HepG2 (cell line): Measurements from ENCODE around the gene ZBTB14. TPM values are rescaled to one million over a fixed set of nuclear protein-coding genes. Genes with fewer than 3 reads are reported as not detected.

Experiments
- AFF4 ChIP-seq: sonication (generic); formaldehyde crosslinking; IDR thresholded peaks from 2 replicates; pipeline ENCODE4 v1.4.0; 2020; ENCODE audit warnings: missing genetic modification reagents
- ESRRA ChIP-seq: sonication (generic); formaldehyde crosslinking; IDR thresholded peaks from 2 replicates; pipeline ENCODE4 v1.5.1; 2020; ENCODE audit warnings: mild to moderate bottlenecking, low read depth, missing genetic modification reagents
- FOSL2 ChIP-seq: sonication (generic); formaldehyde crosslinking; IDR thresholded peaks from 2 replicates; pipeline ENCODE4 v1.4.0; 2020; ENCODE audit warnings: missing genetic modification reagents
- GATAD1 ChIP-seq: IDR thresholded peaks from 2 replicates; pipeline ENCODE4 v1.6.1; 2016; ENCODE audit warnings: missing genetic modification reagents, missing compliant biosample characterization
- HNF4A ChIP-seq: sonication (generic); formaldehyde crosslinking; IDR thresholded peaks from 2 replicates; pipeline ENCODE4 v1.4.0; 2020; ENCODE audit warnings: missing genetic modification reagents
- MATR3 ChIP-seq: sonication (generic); formaldehyde crosslinking; IDR thresholded peaks from 2 replicates; pipeline ENCODE4 v1.4.0; 2020; ENCODE audit warnings: missing genetic modification reagents
- MBD4 ChIP-seq: IDR thresholded peaks from 2 replicates; pipeline ENCODE4 v1.6.1; 2012; ENCODE audit warnings: low read length, inconsistent platforms, borderline replicate concordance
- MED8 ChIP-seq: sonication (generic); formaldehyde crosslinking; IDR thresholded peaks from 2 replicates; pipeline ENCODE4 v1.8.1; 2023; ENCODE audit warnings: mild to moderate bottlenecking, missing genetic modification reagents; ENCODE audit not compliant: insufficient replicate concordance
- POLR2A ChIP-seq, 2 experiments: IDR thresholded peaks; 2 replicates each; pipeline ENCODE4 v1.6.1; 2011; ENCODE audit warnings: low read depth in 2 of 2, low read length in 2 of 2, mild to moderate bottlenecking in 1 of 2, moderate library complexity in 1 of 2; ENCODE audit not compliant: insufficient read depth in 1 of 2
- SIN3B ChIP-seq: fragments of 150-350 bp; IDR thresholded peaks from 2 replicates; pipeline ENCODE4 v1.6.1; 2014; ENCODE audit warnings: low read length
- THAP7 ChIP-seq: sonication (generic); formaldehyde crosslinking; IDR thresholded peaks from 2 replicates; pipeline ENCODE4 v1.8.1; 2023; ENCODE audit warnings: mild to moderate bottlenecking, missing genetic modification reagents
- ZNF234 ChIP-seq: sonication (generic); formaldehyde crosslinking; conservative IDR thresholded peaks from 2 replicates; pipeline ENCODE4 v1.5.1; 2020; ENCODE audit warnings: mild to moderate bottlenecking, missing genetic modification reagents
- ZNF644 ChIP-seq: IDR thresholded peaks from 2 replicates; pipeline ENCODE4 v1.6.1; 2016; ENCODE audit warnings: low read depth
- ZNF781 ChIP-seq: sonication (generic); formaldehyde crosslinking; IDR thresholded peaks from 2 replicates; pipeline ENCODE4 v1.5.1; 2020; ENCODE audit warnings: borderline replicate concordance, mild to moderate bottlenecking, missing genetic modification reagents; ENCODE audit errors: not compliant biosample characterization
- polyA plus RNA-seq, 8 experiments: library from polyadenylated mRNA; depleted of rRNA in 3 of 8; stranded (reverse) in 7 of 8; unstranded in 1 of 8; fragments of >200 nt; fragmentation: Illumina TruSeq in 4 of 8; extraction: Trizol in 4 of 8; gene quantifications; 2 replicates each; pipeline versions ENCODE4 v1.2.1 to v1.2.3, GENCODE V29; 2011 to 2016; ENCODE audit warnings: low read depth in 4 of 8, missing spikeins in 1 of 8, mixed read lengths in 1 of 8; ENCODE audit not compliant: insufficient read depth in 1 of 8
- total RNA-seq, 5 experiments: library from RNA; depleted of rRNA; stranded (reverse); fragments of >200 nt; fragmentation: Illumina TruSeq; extraction: Trizol; gene quantifications; 2 replicates each; pipeline ENCODE4 v1.2.3, GENCODE V29; 2016; ENCODE audit warnings: low read depth in 1 of 5
- TF ChIP-seq, protein P1 (sequence below): sonication (generic); formaldehyde crosslinking; IDR thresholded peaks from 2 replicates; pipeline ENCODE4 v1.4.0; 2020; ENCODE audit warnings: missing genetic modification reagents, borderline replicate concordance
- TF ChIP-seq, protein P2 (sequence below): sonication (generic); formaldehyde crosslinking; IDR thresholded peaks from 2 replicates; pipeline ENCODE4 v1.5.0; 2020; ENCODE audit warnings: mild to moderate bottlenecking, missing genetic modification reagents
- TF ChIP-seq, protein P3 (sequence below), 2 experiments: sonication (generic) in 1 of 2; formaldehyde crosslinking in 1 of 2; IDR thresholded peaks; 2 replicates each; pipeline versions ENCODE4 v1.4.0 to v1.6.1; 2018 to 2020; ENCODE audit warnings: missing genetic modification reagents in 2 of 2, borderline replicate concordance in 1 of 2, low read depth in 1 of 2, mild to moderate bottlenecking in 1 of 2, missing biosample characterization in 1 of 2
- TF ChIP-seq, protein P4 (sequence below): sonication (generic); formaldehyde crosslinking; IDR thresholded peaks from 2 replicates; pipeline ENCODE4 v1.5.1; 2020; ENCODE audit warnings: mild to moderate bottlenecking, moderate library complexity, missing genetic modification reagents

The ZBTB14 gene
- total and polyA plus RNA-seq, 2 of the 13 experiments (the other 11 are each of a cell fraction or from before 2014, with no cell fraction given): 8.0 to 14.4 TPM

DNA sequence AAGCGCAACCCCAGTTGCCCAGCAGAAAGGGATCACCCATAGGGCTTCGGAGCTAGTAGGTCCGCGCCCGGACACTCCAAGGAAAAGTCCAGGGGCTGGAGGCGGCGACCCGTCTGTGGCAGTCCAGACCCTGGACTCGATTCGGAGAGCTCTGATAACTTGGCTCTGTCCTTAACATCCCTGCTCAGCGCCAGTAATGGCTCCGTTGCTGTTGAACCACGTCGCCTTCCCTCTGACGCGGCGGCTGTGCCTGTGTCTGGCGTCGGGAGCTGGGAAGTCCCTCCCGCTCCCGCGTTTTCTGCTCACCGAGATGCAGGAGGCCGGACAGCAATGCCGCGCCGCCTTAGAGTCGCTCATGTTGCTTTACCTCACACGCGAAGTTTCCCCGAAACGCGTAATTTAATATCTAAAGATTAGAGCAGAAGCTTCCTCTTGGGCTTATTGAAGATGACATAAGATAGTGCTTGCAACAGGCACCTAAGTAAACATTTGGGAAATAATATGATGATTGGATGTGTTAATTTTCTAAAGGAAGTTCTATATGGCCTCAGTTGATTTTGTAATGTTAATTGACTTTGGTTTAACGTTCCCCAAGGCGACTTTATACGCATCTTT lies 1.3 kb upstream of the ZBTB14 start (continued):
- TF ChIP-seq AFF4 (CRISPR knock-in tag) (no peak), MED8 (peak; percentile 10), POLR2A (IDR thresholded peaks at IDR 0.05; ENCODE audit: insufficient read depth in 1 of 2, low read depth in 2 of 2, low read length in 2 of 2) (peak; percentile 22 to 35; a peak in 1 of 4 replicates), ZNF644 (CRISPR knock-in tag) (no peak), MBD4 (no peak), ZNF781 (CRISPR knock-in tag) (no peak), THAP7 (no peak), SIN3B (no peak), ESRRA (no peak), GATAD1 (CRISPR knock-in tag) (no peak), MATR3 (CRISPR knock-in tag) (no peak), FOSL2 (CRISPR knock-in tag) (no peak), ZNF234 (no peak), HNF4A (no peak)
- TF ChIP-seq, protein P1, sequence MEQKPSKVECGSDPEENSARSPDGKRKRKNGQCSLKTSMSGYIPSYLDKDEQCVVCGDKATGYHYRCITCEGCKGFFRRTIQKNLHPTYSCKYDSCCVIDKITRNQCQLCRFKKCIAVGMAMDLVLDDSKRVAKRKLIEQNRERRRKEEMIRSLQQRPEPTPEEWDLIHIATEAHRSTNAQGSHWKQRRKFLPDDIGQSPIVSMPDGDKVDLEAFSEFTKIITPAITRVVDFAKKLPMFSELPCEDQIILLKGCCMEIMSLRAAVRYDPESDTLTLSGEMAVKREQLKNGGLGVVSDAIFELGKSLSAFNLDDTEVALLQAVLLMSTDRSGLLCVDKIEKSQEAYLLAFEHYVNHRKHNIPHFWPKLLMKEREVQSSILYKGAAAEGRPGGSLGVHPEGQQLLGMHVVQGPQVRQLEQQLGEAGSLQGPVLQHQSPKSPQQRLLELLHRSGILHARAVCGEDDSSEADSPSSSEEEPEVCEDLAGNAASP (CRISPR knock-in tag): no peak
- TF ChIP-seq, protein P2, sequence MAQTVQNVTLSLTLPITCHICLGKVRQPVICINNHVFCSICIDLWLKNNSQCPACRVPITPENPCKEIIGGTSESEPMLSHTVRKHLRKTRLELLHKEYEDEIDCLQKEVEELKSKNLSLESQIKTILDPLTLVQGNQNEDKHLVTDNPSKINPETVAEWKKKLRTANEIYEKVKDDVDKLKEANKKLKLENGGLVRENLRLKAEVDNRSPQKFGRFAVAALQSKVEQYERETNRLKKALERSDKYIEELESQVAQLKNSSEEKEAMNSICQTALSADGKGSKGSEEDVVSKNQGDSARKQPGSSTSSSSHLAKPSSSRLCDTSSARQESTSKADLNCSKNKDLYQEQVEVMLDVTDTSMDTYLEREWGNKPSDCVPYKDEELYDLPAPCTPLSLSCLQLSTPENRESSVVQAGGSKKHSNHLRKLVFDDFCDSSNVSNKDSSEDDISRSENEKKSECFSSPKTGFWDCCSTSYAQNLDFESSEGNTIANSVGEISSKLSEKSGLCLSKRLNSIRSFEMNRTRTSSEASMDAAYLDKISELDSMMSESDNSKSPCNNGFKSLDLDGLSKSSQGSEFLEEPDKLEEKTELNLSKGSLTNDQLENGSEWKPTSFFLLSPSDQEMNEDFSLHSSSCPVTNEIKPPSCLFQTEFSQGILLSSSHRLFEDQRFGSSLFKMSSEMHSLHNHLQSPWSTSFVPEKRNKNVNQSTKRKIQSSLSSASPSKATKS (CRISPR knock-in tag): no peak
- TF ChIP-seq, protein P3, sequence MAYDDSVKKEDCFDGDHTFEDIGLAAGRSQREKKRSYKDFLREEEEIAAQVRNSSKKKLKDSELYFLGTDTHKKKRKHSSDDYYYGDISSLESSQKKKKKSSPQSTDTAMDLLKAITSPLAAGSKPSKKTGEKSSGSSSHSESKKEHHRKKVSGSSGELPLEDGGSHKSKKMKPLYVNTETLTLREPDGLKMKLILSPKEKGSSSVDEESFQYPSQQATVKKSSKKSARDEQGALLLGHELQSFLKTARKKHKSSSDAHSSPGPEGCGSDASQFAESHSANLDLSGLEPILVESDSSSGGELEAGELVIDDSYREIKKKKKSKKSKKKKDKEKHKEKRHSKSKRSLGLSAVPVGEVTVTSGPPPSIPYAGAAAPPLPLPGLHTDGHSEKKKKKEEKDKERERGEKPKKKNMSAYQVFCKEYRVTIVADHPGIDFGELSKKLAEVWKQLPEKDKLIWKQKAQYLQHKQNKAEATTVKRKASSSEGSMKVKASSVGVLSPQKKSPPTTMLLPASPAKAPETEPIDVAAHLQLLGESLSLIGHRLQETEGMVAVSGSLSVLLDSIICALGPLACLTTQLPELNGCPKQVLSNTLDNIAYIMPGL (CRISPR knock-in tag; IDR thresholded peaks at IDR 0.05; ENCODE audit: borderline replicate concordance in 1 of 2, low read depth in 1 of 2): peak in 1 of 2 experiments; percentile 70; a peak in 1 of 4 replicates
- TF ChIP-seq, protein P4, sequence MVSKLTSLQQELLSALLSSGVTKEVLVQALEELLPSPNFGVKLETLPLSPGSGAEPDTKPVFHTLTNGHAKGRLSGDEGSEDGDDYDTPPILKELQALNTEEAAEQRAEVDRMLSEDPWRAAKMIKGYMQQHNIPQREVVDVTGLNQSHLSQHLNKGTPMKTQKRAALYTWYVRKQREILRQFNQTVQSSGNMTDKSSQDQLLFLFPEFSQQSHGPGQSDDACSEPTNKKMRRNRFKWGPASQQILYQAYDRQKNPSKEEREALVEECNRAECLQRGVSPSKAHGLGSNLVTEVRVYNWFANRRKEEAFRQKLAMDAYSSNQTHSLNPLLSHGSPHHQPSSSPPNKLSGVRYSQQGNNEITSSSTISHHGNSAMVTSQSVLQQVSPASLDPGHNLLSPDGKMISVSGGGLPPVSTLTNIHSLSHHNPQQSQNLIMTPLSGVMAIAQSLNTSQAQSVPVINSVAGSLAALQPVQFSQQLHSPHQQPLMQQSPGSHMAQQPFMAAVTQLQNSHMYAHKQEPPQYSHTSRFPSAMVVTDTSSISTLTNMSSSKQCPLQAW: no peak
